MM.1S (cell line): Measurements from ENCODE around the gene GLIS2.

Experiments
- DNase-seq: peaks from one replicate; pipeline ENCODE4 v3.0.0-alpha.2; 2015
- H2AFZ ChIP-seq: fragments of 300-600 bp; sonication (generic); 2 replicates; pipeline ENCODE4 v1.6.0; 2016; ENCODE audit warnings: antibody characterized with exemption, low read length
- H3F3A ChIP-seq: fragments of 300-600 bp; sonication (generic); 2 replicates; pipeline ENCODE4 v1.6.1; 2016; ENCODE audit warnings: mild to moderate bottlenecking, antibody characterized with exemption, low read length, moderate library complexity, mixed read lengths; ENCODE audit not compliant: insufficient read depth
- H3K27ac ChIP-seq: fragments of 300-600 bp; sonication (generic); 2 replicates; pipeline ENCODE4 v1.5.1; 2016; ENCODE audit warnings: mild to moderate bottlenecking, low read length
- H3K27me3 ChIP-seq: fragments of 300-600 bp; sonication (generic); replicated peaks from 2 replicates; pipeline ENCODE4 v1.6.0; 2016; ENCODE audit warnings: low read length; ENCODE audit not compliant: insufficient read depth
- H3K36me3 ChIP-seq: fragments of 300-600 bp; sonication (generic); replicated peaks from 2 replicates; pipeline ENCODE4 v1.6.1; 2016; ENCODE audit warnings: mild to moderate bottlenecking, low read length, mixed read lengths; ENCODE audit not compliant: insufficient read depth
- H3K4me1 ChIP-seq: fragments of 300-600 bp; sonication (generic); 2 replicates; pipeline ENCODE4 v1.6.1; 2016; ENCODE audit warnings: low read length, mixed read lengths
- H3K4me2 ChIP-seq: fragments of 300-600 bp; sonication (generic); 2 replicates; pipeline ENCODE4 v1.6.0; 2016; ENCODE audit warnings: low read depth, low read length
- H3K4me3 ChIP-seq: fragments of 300-600 bp; sonication (generic); 2 replicates; pipeline ENCODE4 v1.5.1; 2016; ENCODE audit warnings: low read length, mixed read lengths
- H3K79me2 ChIP-seq: fragments of 300-600 bp; sonication (generic); 2 replicates; pipeline ENCODE4 v1.6.1; 2016; ENCODE audit warnings: mixed run types, low read length, mixed read lengths
- H3K9ac ChIP-seq: fragments of 300-600 bp; sonication (generic); 2 replicates; pipeline ENCODE4 v1.6.1; 2016; ENCODE audit warnings: low read length, mixed read lengths
- H3K9me2 ChIP-seq: fragments of 300-600 bp; sonication (generic); replicated peaks from 2 replicates; pipeline ENCODE4 v1.6.1; 2016; ENCODE audit warnings: mild to moderate bottlenecking, low read length, mixed read lengths; ENCODE audit not compliant: insufficient read depth
- H3K9me3 ChIP-seq: fragments of 300-600 bp; sonication (generic); replicated peaks from 2 replicates; pipeline ENCODE4 v1.6.1; 2016; ENCODE audit warnings: mild to moderate bottlenecking, low read length, mixed read lengths; ENCODE audit not compliant: insufficient read depth
- H4K20me1 ChIP-seq: fragments of 300-600 bp; sonication (generic); 2 replicates; pipeline ENCODE4 v1.6.1; 2016; ENCODE audit warnings: mild to moderate bottlenecking, low read length, moderate library complexity, mixed read lengths; ENCODE audit not compliant: insufficient read depth
- EZH2 ChIP-seq: fragments of 300-600 bp; sonication (generic); optimal IDR thresholded peaks from 2 replicates; pipeline ENCODE3; 2017; ENCODE audit warnings: low read depth, mild to moderate bottlenecking, antibody characterized with exemption, low read length, mixed read lengths
- EZH2phosphoT487 ChIP-seq: fragments of 300-600 bp; sonication (generic); IDR thresholded peaks from 2 replicates; pipeline ENCODE4 v1.6.1; 2018; ENCODE audit warnings: antibody characterized with exemption, low read length
- TF ChIP-seq, protein P1 (sequence below): fragments of 300-600 bp; sonication (generic); IDR thresholded peaks from 2 replicates; pipeline ENCODE4 v1.5.1; 2016; ENCODE audit warnings: antibody characterized with exemption, low read length, mixed read lengths

Gene GLIS2

DNA sequence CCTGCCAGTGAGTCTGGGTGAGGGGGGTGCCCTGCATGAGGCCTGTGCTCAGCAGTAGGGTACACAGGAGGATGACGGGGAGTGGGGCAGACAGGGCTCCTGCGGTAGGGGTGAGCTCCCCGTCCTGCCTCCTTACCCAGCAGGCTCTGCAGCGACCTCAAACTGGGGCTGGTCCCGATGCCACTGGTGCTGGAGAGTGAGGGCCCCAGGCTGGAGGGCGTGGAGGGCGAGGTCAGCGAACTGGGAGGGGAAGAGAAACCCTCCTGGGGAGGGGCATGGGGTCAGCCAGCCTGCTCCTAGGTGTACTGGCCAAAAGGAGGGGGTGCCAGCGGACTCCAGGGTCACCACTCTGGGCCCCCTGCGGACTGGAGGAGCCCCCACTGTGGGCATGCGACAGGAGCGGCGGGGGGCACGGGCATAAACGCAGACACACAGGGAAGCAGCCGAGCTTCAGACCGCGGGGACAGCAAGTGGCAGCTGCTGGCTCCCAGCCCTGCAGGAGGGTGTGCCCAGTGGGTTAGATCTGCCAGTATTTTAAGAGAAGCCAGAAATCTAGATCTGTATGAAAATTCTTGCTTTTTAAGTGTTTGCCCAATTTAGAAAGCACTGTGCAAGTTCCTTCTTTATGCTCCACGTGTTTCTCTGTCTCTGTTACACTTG is 46.7 kb downstream of the GLIS2 start:
- H3K36me3 ChIP-seq, result no peaks in the 10 kb centered on the region; the same call in 1 of the 2 replicates
- no peaks in the 10 kb centered on the region for H3F3A ChIP-seq
- no peak for DNase-seq
- H3K79me2 ChIP-seq, result peaks cover 3% of the 10 kb centered on the region; the same call in 1 of the 2 replicates
- H3K4me3 ChIP-seq, result no peak overlapping the region
- no peak overlapping the region for H3K4me2 ChIP-seq
- no peaks in the 10 kb centered on the region for H3K9me3 ChIP-seq
- H4K20me1 ChIP-seq, result no peaks in the 10 kb centered on the region
- no peaks in the 10 kb centered on the region for H3K9me2 ChIP-seq
- H3K4me1 ChIP-seq, result no peaks in the 10 kb centered on the region
- H2AFZ ChIP-seq, result no peak overlapping the region
- no peak overlapping the region for H3K9ac ChIP-seq
- no peak overlapping the region for H3K27ac ChIP-seq
- TF ChIP-seq EZH2phosphoT487 (no peak), EZH2 (no peak)
- TF ChIP-seq, protein P1, sequence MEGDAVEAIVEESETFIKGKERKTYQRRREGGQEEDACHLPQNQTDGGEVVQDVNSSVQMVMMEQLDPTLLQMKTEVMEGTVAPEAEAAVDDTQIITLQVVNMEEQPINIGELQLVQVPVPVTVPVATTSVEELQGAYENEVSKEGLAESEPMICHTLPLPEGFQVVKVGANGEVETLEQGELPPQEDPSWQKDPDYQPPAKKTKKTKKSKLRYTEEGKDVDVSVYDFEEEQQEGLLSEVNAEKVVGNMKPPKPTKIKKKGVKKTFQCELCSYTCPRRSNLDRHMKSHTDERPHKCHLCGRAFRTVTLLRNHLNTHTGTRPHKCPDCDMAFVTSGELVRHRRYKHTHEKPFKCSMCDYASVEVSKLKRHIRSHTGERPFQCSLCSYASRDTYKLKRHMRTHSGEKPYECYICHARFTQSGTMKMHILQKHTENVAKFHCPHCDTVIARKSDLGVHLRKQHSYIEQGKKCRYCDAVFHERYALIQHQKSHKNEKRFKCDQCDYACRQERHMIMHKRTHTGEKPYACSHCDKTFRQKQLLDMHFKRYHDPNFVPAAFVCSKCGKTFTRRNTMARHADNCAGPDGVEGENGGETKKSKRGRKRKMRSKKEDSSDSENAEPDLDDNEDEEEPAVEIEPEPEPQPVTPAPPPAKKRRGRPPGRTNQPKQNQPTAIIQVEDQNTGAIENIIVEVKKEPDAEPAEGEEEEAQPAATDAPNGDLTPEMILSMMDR, result no peak
- H3K27me3 ChIP-seq, result no peaks in the 10 kb centered on the region

DNA sequence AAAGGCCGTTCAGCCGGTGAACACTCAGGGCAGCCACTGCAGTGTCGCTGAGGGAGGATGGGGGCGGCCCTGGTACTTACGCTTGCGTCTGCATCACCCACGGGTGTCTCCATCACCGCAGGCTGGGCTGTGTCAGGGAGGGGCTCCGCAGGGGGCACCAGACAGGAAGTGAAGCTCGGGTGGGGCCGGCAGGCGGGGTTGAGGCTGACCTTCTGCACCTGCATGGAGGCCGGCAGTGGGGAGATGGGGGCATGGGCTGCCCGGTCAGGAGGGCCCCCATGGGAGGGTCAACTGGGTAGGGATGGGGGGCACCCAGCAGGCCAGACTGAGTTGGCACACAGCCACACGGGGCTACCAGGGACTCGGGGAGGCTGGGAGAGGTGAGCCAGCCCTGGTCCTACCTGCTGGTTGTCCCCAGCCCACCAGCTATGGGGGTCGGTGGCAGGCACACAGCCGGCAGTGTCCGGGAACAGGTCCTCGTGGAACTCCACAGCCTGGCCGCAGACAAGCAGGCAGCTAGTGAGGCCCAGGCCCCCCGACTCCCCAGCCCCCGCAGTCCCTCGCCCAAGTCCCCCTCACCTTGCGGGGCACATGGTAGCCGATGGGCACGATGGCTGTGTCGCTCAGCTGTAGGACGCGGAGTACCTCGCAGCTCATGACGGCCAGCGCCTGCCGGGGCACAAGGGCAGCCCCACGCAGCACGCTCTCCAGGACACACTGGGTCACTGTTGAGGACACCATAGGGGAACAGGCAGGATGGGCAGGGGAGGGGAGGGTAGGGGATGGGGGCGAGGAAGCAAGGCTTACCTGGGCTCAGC is 48.5 kb downstream of the GLIS2 start:
- Histone ChIP-seq H3K27me3 (no peaks in the 10 kb centered on the region), H4K20me1 (no peaks in the 10 kb centered on the region), H2AFZ (no peak overlapping the region), H3K9me2 (no peaks in the 10 kb centered on the region), H3K4me3 (no peak overlapping the region), H3K36me3 (no peaks in the 10 kb centered on the region; the same call in 1 of the 2 replicates), H3K79me2 (peaks cover 3% of the 10 kb centered on the region; the same call in 1 of the 2 replicates), H3K4me2 (no peak overlapping the region), H3K9me3 (no peaks in the 10 kb centered on the region), H3K9ac (no peak overlapping the region), H3K4me1 (no peaks in the 10 kb centered on the region), H3F3A (no peaks in the 10 kb centered on the region), H3K27ac (no peak overlapping the region)
- no peak for TF ChIP-seq EZH2
- TF ChIP-seq, protein P1, result no peak
- TF ChIP-seq EZH2phosphoT487, result no peak
- DNase-seq, result no peak

DNA sequence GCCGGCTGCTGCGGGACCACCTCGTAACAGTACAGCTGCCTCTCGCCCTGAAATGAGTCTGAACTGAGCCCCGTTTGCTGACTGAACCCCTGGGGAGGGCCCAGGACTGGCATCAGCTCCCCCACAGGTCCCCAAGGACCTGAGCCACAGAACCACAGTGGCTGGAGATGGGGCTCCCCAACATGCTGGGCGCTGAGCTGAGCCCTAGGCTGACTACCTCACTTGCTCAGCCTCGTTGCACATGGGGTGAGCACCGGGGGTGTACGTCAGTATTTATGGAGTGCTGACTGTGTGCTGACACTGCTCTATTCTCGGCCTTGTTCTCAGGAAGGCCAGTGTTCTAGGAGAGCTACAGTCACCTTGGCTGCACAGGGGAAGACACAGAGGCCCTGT is 49.1 kb downstream of the GLIS2 start:
- no peaks in the 10 kb centered on the region; the same call in 1 of the 2 replicates for H3K36me3 ChIP-seq
- no peaks in the 10 kb centered on the region for H3K4me1 ChIP-seq
- no peaks in the 10 kb centered on the region for H3F3A ChIP-seq
- no peak overlapping the region for H3K4me3 ChIP-seq
- TF ChIP-seq EZH2, result no peak
- TF ChIP-seq, protein P1, result no peak
- TF ChIP-seq EZH2phosphoT487, result no peak
- H3K9me2 ChIP-seq, result no peaks in the 10 kb centered on the region
- H2AFZ ChIP-seq, result no peak overlapping the region
- peaks cover 3% of the 10 kb centered on the region; the same call in 1 of the 2 replicates for H3K79me2 ChIP-seq
- no peaks in the 10 kb centered on the region for H3K9me3 ChIP-seq
- no peak overlapping the region for H3K27ac ChIP-seq
- DNase-seq, result no peak
- no peaks in the 10 kb centered on the region for H4K20me1 ChIP-seq
- H3K9ac ChIP-seq, result no peak overlapping the region
- H3K4me2 ChIP-seq, result no peak overlapping the region
- no peaks in the 10 kb centered on the region for H3K27me3 ChIP-seq
